Osteocyte (in vitro differentiated cells): ENCODE results near the gene KIAA1191. TPM values are rescaled to one million over a fixed set of nuclear protein-coding genes. Genes with fewer than 3 reads are reported as not detected.

Experiments used
- DNase-seq: peaks from one replicate; pipeline ENCODE4 v3.0.0; 2021; ENCODE audit warnings: mixed read lengths; ENCODE audit not compliant: unreplicated experiment; ENCODE audit errors: extremely low spot score
- H3K27ac Mint-ChIP-seq: one replicate; pipeline ENCODE4 v1.8.0; 2021; ENCODE audit warnings: mild to moderate bottlenecking, mixed read lengths; ENCODE audit not compliant: unreplicated experiment
- H3K27me3 Mint-ChIP-seq: one replicate; pipeline ENCODE4 v1.8.0; 2021; ENCODE audit warnings: mixed read lengths; ENCODE audit not compliant: unreplicated experiment
- H3K36me3 Mint-ChIP-seq: one replicate; pipeline ENCODE4 v1.8.0; 2021; ENCODE audit warnings: mixed read lengths; ENCODE audit not compliant: unreplicated experiment
- H3K4me1 Mint-ChIP-seq: one replicate; pipeline ENCODE4 v1.8.0; 2021; ENCODE audit warnings: mixed read lengths; ENCODE audit not compliant: unreplicated experiment
- H3K4me3 Mint-ChIP-seq: one replicate; pipeline ENCODE4 v1.8.0; 2021; ENCODE audit warnings: mild to moderate bottlenecking, moderate library complexity, mixed read lengths; ENCODE audit not compliant: unreplicated experiment
- H3K9me3 Mint-ChIP-seq: one replicate; pipeline ENCODE4 v1.8.0; 2021; ENCODE audit warnings: mixed read lengths; ENCODE audit not compliant: unreplicated experiment
- total RNA-seq: library from RNA; stranded (reverse); gene quantifications from 2 replicates; pipeline ENCODE4 v1.2.1, GENCODE V29; 2021
- TF ChIP-seq, protein P1 (sequence below): fragments of 200-600 bp; sonication (generic); IDR thresholded peaks from 2 replicates; pipeline ENCODE4 v1.5.0; 2021; ENCODE audit warnings: antibody characterized with exemption, mild to moderate bottlenecking, moderate library complexity

The KIAA1191 gene
- total RNA-seq, 1 donor from 2014 or later = 89.7 TPM

DNA sequence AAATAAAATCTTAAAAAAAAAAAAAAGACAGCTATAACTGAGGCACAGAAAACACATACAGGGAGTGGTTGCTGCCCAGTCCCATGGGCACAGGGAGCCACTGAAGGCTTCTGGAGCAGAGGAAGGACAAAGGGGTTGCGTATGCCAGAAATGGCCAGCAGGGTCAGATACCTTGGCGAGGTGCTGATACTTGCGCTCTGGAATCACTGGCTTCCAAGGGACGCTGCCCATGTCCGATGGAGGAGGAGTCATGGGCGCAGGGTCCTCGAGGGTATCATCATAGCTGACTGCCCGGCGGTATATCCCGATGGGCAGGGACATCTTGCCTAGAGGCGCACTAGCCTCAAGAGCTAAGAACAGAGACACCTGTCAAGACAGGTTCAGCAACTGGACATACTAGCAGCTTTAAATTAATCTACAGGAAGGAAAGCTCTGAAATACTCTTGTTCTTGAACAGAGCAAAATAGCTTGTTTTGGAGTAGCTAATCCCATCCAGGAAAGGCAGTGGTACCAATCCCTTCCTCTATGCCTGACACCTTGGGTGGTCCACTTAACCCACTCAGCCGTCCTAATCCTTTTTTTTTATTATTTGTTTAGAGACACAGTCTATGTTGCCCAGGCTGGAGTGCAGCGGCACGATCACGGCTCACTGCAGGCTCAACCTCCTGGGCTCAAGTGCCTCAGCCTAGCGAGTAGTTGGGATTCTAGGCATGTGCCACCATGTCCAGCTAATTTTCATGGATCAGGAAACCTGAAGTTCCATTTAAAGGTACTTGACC lies 6.0 kb downstream of the KIAA1191 start:
- peaks cover 42% of the 10 kb centered on the region for H3K36me3 Mint-ChIP-seq
- H3K27me3 Mint-ChIP-seq = no peaks in the 10 kb centered on the region
- peaks cover 11% of the 10 kb centered on the region for H3K4me1 Mint-ChIP-seq
- DNase-seq = no peak
- no peaks in the 10 kb centered on the region for H3K9me3 Mint-ChIP-seq
- H3K4me3 Mint-ChIP-seq = no peak overlapping the region
- TF ChIP-seq, protein P1, sequence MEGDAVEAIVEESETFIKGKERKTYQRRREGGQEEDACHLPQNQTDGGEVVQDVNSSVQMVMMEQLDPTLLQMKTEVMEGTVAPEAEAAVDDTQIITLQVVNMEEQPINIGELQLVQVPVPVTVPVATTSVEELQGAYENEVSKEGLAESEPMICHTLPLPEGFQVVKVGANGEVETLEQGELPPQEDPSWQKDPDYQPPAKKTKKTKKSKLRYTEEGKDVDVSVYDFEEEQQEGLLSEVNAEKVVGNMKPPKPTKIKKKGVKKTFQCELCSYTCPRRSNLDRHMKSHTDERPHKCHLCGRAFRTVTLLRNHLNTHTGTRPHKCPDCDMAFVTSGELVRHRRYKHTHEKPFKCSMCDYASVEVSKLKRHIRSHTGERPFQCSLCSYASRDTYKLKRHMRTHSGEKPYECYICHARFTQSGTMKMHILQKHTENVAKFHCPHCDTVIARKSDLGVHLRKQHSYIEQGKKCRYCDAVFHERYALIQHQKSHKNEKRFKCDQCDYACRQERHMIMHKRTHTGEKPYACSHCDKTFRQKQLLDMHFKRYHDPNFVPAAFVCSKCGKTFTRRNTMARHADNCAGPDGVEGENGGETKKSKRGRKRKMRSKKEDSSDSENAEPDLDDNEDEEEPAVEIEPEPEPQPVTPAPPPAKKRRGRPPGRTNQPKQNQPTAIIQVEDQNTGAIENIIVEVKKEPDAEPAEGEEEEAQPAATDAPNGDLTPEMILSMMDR = no peak
- no peak overlapping the region for H3K27ac Mint-ChIP-seq

DNA sequence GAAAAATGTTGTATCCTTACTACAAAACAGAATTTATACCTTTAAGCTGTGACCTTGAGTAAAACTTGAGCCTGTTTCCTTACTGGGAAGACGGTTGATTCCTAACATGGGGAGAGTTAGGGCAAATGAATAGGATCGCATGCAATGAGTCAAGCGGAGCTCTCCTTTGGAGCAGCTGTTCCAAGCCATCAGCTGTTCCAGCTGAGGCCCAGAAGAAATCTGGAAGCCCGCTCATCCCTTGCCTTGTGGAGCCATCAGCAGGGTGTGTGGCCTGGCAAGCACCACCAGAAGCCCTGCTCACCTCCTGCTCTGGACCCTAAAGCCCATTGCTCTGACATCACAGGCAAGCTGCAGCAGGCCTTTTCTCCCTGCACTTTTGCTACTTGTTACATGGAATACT lies 8.0 kb downstream of the KIAA1191 start:
- Mint-ChIP-seq H3K9me3 (no peaks in the 10 kb centered on the region), H3K27me3 (no peaks in the 10 kb centered on the region), H3K27ac (no peak overlapping the region), H3K4me3 (no peak overlapping the region), H3K4me1 (peaks cover 5% of the 10 kb centered on the region), H3K36me3 (peaks cover 57% of the 10 kb centered on the region)
- TF ChIP-seq, protein P1 = no peak
- no peak for DNase-seq

DNA sequence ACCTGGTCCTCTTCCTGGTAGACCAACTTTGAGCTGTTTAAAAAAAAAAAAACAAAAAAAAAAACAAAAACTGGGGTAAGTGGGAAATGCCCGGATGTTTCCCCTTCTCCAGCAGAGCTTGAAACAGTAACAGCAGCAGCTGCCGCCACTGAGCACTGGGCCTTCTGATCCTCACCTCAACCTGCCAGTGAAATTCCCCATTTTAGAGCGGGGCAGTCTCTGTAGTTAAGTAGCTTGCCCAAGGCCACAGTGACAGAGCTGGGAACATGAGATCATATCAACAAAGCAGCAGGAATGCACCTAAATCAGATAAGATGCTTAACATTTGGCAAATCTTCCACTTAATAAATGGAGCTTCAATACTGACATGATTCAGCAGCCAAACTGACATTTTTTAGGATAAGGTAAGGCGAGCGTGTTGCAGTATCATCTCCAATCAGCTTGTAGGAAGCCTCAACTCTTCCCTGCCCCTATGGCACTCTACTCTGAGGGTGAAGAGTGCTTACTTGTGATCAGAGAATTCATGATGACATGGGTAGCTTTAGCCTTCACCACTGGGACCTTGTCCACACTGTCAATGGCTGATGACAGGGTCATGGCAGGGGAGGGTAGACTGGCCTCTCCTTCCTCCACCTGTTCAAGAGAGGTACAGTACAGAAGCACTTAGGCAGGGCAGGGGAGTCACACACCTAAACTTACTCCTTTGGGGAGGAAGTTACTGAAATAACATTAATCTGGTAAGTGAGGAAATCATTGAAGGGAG lies 9.3 kb downstream of the KIAA1191 start:
- Mint-ChIP-seq H3K9me3 (no peaks in the 10 kb centered on the region), H3K36me3 (peaks cover 59% of the 10 kb centered on the region), H3K27ac (no peak overlapping the region), H3K27me3 (no peaks in the 10 kb centered on the region), H3K4me3 (no peak overlapping the region), H3K4me1 (no peaks in the 10 kb centered on the region)
- DNase-seq = no peak
- TF ChIP-seq, protein P1 = no peak

DNA sequence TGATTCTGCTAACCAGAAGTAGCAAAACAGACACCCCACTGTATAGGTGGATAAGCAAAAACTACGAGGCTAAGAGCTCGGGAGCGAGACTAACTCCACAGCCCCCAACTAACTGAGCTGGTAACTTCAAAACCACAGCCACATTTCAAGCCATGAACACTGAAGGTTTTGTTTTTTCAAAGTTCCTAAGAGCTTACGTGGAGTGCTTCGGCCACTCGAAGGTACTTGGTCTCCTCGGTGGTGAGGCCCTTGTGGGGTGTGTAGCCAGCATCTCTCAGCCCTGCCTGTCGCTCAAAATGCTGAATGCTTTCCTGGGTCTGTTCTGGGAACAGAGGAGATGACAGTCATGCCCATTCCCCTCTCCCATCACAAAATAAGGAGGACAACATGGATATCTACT lies 11.1 kb downstream of the KIAA1191 start:
- Mint-ChIP-seq H3K36me3 (peaks cover 71% of the 10 kb centered on the region), H3K4me3 (no peak overlapping the region), H3K27ac (no peak overlapping the region), H3K4me1 (no peaks in the 10 kb centered on the region), H3K9me3 (no peaks in the 10 kb centered on the region), H3K27me3 (no peaks in the 10 kb centered on the region)
- DNase-seq = no peak
- TF ChIP-seq, protein P1 = no peak

DNA sequence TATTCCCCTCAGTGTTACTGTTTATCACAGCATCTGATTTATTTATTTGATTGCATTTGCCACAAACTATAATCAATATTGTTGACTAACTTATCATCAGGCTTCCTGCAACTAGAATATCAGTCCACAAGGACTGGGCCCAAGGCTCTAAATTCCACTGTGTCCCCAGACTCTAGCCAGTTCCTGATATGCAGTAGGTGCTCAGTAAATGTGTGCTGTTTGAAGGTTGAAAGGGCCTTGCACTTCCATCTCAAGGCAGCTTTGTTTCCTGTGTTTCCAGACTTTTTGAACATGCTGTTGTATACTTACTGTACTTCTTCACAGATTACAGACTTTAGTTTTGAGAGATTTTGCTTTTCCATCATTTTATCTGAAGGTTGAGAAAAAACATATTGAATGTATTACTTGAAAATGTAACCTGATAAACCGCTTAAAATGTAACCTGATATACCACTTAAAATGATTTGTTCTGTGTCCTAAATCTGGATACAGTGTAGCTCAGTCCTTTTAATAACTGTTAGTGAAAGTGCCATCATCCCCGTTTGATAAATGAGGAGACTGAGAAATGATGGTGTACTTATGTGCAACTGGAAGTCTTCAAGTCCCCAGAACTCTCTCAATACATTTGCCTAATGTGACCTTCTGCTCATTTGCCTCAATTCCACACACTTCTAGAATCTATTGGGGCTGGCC lies 18.7 kb downstream of the KIAA1191 start:
- Mint-ChIP-seq H3K27ac (no peak overlapping the region), H3K4me3 (no peak overlapping the region), H3K36me3 (peaks cover 40% of the 10 kb centered on the region), H3K4me1 (no peaks in the 10 kb centered on the region), H3K27me3 (no peaks in the 10 kb centered on the region), H3K9me3 (no peaks in the 10 kb centered on the region)
- TF ChIP-seq, protein P1 = no peak
- DNase-seq = no peak
